ENCODE results near the gene SPAAR.

DNA sequence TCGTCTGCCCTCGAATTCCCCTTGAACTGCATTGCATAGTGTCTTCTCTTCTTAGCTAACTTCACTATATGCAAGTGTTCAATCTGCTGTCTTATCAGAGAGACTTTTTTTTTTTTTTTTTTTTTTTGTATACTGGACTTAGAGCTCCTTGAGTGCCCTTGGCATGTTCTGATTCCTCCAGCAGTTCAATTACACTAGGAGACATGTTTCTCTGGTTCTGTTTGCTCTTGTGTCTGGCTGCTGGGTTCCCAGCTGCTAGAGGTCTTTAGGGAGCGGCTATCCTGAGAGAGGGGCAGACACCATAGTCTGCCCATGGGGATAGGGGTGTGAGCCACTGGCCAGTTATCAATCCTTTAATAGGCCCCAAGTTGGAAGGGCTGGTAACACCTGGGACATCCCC is 35.6 kb downstream of the SPAAR start:
- no peak for TF ChIP-seq CEBPB (IDR thresholded peaks at IDR 0.05)
- no peak for TF ChIP-seq MAX (IDR thresholded peaks at IDR 0.05)
- no peak for TF ChIP-seq NR3C1 (IDR thresholded peaks at IDR 0.05)
- TF ChIP-seq EP300 (IDR thresholded peaks at IDR 0.05): no peak

Measured in A549 (cell line).